HG03060 (cell line): ENCODE data around the gene TRIP10.
"Not testable (repeated sequence)": the region's sequence is repeated elsewhere in the genome, so short reads cannot be mapped to it uniquely, and the experiment has no call there.

Experiments
- ATAC-seq: cut with Tn5 transposase; IDR thresholded peaks from one replicate; pipeline ENCODE4 v1.9.1; 2021; ENCODE audit warnings: low read depth, moderate number of reproducible peaks; ENCODE audit not compliant: unreplicated experiment

The TRIP10 gene

GRCh38 chr19:6739883-6740588 is 556 bp downstream of the TRIP10 start:
- ATAC-seq: no peak

GRCh38 chr19:6740589-6741343 is 1.3 kb downstream of the TRIP10 start:
- no peak for ATAC-seq

DNA sequence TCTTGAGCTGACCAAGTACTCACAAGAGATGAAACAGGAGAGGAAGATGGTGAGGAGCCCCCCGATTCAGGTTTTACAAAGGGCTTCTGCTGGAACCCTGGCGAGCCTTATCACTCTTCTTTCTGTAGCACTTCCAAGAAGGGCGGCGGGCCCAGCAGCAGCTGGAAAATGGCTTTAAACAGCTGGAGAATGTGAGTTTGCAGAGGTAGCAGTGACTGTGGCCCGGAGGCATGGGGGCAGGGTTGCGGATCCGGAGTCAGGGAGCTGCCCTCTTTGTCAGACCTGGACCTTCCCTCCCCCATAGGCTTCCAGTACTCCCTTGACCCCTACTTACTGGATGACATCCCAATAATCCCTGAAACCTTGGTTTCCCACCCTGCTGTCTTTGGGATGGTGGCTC is 3.6 kb downstream of the TRIP10 start:
- ATAC-seq: no peak

DNA sequence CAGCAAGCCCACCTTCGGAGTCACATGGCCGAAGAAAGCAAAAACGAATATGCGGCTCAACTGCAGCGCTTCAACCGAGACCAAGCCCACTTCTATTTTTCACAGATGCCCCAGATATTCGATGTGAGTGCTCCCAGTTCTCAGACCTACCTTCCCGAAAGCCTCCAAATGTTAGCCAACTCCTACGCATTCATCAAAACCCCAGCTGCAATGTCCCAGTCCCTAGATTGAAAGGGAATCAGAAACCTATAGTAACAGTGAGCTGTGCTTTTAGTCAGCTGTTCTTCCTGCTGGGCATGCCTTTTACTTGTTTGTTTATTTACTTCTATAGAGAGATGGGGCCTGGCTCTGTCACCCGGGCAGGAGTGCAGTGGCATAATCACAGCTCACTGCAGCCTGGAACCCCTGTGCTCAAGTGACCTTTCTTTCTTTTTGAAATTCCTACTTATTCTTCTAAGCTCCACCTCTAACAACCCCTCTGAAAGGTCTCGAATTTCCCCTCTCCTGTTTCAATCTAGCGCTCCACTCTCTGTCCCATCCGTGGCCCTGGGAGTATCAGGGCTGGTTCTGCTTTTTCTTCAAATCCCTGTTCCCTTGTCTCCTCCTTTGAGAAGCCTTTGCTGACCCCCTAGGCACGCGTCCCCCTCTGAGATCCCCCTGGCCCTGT is 4.4 kb downstream of the TRIP10 start:
- ATAC-seq: no peak

- no peak for ATAC-seq
Observed at GRCh38 chr19:6744381-6745301, 5.2 kb downstream of the TRIP10 start.

DNA sequence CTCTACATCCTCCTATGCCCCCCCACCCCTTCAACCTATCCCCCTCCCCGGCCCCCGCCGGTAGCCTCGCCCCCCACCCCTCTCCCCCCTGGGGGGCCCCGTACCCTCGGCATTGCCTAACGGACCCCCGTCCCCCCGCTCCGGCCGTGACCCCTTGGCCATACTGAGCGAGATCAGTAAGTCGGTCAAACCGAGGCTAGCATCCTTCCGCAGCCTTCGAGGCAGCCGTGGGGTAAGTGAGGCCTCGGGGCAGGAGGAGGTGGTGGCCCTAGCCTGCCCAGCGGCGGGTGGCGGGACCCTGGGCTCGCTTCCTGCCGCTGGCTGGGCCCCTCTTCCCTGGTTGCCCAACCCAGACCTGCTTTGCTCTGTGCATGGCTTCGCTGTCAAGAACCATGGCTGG is 6.5 kb downstream of the TRIP10 start:
- ATAC-seq: no peak

- ATAC-seq: not testable (repeated sequence)
Observed at GRCh38 chr19:6748543-6748942, 9.1 kb downstream of the TRIP10 start.

DNA sequence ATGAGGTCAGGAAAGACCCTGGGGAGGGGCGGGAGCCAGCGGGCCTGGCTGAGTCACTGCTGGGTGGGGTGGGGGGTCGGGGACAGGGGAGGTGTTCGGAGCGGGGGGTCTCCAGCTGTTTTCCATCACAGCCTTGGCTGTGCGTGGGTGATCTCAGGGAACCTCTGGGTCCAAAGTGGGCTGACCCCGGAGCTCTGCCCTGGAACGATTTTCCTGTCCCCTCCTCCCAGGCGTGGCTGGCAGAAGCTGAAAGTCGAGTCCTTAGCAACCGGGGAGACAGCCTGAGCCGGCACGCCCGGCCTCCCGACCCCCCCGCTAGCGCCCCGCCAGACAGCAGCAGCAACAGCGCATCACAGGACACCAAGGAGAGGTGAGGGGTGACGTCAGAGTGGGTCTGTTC is 10.6 kb downstream of the TRIP10 start:
- ATAC-seq: no peak

DNA sequence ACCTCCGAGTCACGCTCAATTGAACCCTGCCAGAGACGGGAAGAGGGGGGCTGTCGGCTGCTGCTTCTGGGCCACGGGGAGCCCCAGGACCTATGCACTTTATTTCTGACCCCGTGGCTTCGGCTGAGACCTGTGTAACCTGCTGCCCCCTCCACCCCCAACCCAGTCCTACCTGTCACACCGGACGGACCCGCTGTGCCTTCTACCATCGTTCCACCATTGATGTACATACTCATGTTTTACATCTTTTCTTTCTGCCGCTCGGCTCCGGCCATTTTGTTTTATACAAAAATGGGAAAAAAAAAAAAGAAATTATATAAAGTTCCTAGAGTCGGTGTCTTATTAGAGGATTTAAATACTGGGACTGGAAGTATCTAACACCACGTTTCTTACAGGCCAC is 11.7 kb downstream of the TRIP10 start:
- no peak for ATAC-seq

GRCh38 chr19:6752256-6753177 is 13.0 kb downstream of the TRIP10 start:
- no peak for ATAC-seq

- no peak for ATAC-seq
Observed at GRCh38 chr19:6753178-6754031, 13.9 kb downstream of the TRIP10 start.

- no peak for ATAC-seq
Observed at GRCh38 chr19:6754136-6754535, 14.7 kb downstream of the TRIP10 start.

DNA sequence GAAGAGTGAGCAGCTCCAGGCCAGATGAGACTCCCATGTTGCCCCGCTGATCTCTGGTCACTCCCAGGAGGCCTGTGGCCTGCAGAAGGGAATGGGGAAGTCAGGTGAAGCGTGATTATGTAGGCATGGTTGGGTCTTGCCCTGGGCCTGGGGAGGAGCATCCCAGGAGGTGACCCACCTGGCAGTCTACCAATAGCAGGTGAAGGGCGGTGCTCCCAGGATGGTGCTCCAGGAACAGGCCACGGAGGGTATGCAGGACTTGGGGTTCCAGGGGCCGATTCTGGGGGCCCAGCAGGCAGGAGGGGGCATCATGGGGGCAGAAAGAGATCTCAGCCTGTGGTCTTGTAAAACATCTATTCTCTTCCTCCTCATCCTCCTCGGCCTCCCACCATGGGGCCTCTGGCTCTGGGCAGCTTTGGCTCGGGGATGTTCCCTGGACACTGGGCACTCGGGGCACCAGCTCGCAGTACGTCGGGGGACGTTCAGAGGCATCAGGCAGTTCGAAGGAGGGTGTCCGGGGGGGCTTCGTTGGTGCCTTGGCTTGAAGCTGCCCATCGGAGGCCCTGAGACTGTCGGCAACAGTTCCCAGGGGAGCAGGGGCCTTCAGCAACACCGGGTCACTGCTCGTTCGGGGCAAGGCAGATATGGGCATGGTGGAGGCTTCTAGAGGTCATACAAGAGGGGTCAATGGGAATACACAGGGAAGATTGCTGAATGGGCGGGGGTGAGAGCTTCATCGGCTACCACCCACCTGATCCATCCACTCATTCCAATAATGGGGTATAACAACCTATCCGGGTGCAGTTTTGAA is 15.4 kb downstream of the TRIP10 start:
- no peak for ATAC-seq

DNA sequence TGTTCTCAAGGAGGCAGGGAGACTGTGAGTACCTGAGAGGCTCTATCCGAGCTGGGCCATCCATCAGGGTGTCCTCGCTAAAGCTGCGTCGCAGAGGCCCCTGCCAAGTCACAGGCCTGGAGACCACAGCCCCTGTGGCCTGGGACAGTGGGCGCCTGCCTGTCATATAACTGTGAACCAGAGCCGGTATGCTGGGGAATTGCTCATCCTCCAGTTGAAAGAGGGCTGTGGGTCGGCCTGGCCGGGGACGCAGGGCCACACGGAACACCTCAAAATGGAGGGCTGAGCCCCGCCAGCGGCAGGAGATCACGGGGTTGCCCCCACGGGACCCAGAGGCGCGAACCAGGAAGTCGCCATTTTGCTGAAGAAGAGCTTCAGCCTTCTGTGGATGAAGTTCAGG is 21.1 kb downstream of the TRIP10 start:
- ATAC-seq: no peak

DNA sequence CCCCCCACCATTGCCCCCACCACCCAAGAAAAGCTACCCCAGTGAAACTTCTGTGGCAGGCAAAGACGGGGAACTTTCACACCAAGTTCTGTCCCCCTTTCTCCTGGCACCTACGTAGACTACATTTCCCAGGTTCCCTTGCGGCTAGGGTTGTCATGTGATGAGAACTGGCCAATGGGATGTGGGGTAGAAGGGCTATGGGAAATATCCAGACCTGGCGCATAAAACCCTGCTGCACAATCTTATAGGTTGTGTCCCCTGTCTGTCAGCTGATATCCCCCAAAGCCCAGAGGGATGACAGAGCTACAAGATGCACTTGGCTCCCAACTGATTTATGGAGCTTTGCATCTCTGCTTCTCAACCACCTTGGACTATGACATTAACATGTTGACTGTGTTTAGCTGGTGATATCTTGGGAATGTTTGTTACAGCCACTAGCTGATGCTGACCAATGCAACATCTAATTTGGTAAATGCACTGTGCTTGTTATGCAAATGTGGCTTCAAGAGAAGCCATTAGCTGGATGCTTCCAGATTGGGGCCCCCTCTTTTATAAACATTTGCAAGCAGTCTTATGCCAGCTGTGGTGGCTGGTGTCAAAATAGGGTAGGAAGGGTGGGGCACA is 21.7 kb downstream of the TRIP10 start:
- no peak for ATAC-seq

DNA sequence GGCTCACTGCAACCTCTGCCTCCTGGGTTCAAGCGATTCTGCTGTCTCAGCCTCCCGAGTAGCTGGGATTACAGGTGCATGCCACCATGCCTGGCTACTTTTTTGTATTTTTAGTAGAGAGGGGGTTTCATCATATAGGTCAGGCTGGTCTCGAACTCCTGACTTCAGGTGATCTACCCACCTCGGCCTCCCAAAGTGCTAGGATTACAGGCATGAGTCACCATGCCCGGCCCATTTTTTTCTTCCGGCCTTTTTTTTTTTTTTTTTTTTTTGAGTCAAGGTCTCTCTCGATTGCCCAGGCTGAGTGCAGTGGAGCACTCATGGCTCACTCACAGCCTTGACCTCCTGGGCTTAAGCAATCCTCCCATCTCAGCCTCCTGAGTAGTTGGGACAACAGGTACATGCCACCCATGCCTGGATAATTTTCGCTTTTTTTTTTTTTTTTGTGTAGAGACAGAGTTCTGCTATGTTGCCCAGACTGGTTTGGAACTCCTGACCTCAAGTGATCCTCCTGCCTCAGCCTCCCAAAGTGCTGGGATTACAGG is 22.8 kb downstream of the TRIP10 start:
- ATAC-seq: not testable (repeated sequence)

DNA sequence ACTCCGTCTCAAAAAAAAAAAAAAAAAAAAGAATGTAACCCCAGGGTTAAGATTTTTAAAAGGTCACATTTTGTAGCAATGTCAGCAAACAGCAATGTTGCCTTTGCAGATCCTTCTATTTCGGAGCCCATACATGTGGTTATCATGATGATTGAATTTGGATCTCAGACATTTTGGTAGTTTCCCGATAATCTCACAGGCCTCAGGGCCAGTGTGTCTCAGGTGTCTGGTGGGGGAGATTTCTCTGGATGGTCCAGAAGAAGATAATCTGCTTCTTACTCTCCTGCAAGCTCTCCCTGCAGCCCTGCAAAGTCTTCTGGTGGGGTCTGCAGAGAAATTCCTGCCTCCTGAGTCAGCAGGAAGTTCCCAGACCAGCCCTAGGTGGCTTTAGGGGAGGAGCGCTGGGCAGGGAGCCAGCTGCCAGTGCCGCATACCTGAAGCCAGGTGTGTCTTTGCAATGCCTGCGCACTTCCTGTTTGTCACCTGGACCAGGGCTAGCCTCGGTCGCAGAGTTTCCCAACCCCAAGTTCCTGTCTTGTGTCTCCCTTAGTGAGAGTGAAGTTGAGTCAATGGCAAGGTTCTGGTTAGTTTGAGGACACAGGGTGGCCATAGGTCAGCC is 26.4 kb downstream of the TRIP10 start:
- no peak for ATAC-seq
